IgD-negative memory B cell (primary cell): ENCODE results near the gene DVL1. TPM values are rescaled to one million over a fixed set of nuclear protein-coding genes. Genes with fewer than 3 reads are reported as not detected.
A peak's percentile ranks its signal among the peaks of the same experiment; 100 is the strongest.
"Not testable (repeated sequence)": the region's sequence is repeated elsewhere in the genome, so short reads cannot be mapped to it uniquely, and the experiment has no call there.

Source experiments
- H3K27ac Mint-ChIP-seq, 3 donors: one replicate each; pipeline ENCODE4 v1.8.0; 2020 to 2022; ENCODE audit warnings: mild to moderate bottlenecking in 3 of 3, mixed read lengths in 3 of 3, moderate library complexity in 1 of 3
- H3K27me3 Mint-ChIP-seq: one replicate; pipeline ENCODE4 v1.8.0; 2021; ENCODE audit warnings: mixed read lengths
- H3K36me3 Mint-ChIP-seq: one replicate; pipeline ENCODE4 v1.8.0; 2020; ENCODE audit warnings: mild to moderate bottlenecking, mixed read lengths
- H3K4me1 Mint-ChIP-seq, 3 donors: one replicate each; pipeline ENCODE4 v1.8.0; 2020 to 2022; ENCODE audit warnings: mixed read lengths in 3 of 3, mild to moderate bottlenecking in 1 of 3
- H3K4me3 Mint-ChIP-seq, 4 donors: one replicate each; pipeline ENCODE4 v1.8.0; 2020 to 2022; ENCODE audit warnings: mild to moderate bottlenecking in 4 of 4, mixed read lengths in 4 of 4, moderate library complexity in 3 of 4
- H3K9me3 Mint-ChIP-seq, 3 donors: one replicate each; pipeline ENCODE4 v1.8.0; 2020 to 2021; ENCODE audit warnings: mixed read lengths in 3 of 3, mild to moderate bottlenecking in 1 of 3
- polyA plus RNA-seq: library from polyadenylated mRNA; unstranded; fragments of 300-500 nt; fragmentation: Illumina TruSeq; gene quantifications from one replicate; pipeline ENCODE4 v1.2.3, GENCODE V29; 2021

Gene DVL1
- polyA plus RNA-seq = 1.0 TPM

DNA sequence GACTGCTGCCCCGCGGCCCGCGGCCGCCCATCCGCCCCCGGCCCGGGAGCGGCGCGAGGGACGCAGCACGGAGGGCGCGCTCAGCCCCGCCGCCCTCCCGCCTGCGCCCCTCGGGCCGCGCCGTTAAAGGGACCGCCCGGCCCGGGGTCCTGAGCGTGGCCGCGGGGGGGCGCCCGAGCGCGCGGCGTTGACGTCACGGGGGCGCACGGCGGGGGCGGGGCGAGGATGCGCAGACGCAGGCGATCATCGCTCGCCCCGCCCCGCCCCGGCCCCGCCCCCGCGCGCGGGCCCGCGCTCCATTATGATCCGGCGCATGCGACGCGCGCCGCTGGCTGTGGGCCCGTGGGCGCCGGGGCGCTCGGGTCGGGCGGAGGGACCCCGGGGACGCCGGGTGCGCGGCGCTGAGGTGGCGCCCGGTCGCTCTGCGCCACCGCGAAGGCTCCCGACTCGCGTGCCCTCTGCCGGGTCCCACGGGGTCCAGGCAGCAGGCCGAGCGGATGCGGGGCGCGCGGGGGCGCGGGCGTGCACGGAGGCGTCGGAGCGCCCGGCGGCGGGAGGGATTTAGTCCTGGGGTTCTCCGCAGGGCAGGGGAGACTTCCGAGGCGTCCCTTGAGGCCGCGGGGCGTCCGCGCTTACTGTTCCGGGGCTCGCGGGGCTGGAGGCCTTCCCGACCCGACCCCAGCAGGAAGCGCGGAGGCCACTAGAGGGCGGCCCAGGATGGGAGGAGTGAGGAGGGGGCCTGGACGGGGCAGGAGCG lies at the start of gene DVL1:
DVL1 (minus strand) TSS at position 163 of the 757 bp plus-strand sequence. CDS start 353 bp downstream, outside the sequence.
- Mint-ChIP-seq H3K27ac (peak within 1 kb of the TSS in 2 of 3 donors; percentile 84 to 88), H3K27me3 (peaks cover 10% of the 10 kb centered on the region)

DNA sequence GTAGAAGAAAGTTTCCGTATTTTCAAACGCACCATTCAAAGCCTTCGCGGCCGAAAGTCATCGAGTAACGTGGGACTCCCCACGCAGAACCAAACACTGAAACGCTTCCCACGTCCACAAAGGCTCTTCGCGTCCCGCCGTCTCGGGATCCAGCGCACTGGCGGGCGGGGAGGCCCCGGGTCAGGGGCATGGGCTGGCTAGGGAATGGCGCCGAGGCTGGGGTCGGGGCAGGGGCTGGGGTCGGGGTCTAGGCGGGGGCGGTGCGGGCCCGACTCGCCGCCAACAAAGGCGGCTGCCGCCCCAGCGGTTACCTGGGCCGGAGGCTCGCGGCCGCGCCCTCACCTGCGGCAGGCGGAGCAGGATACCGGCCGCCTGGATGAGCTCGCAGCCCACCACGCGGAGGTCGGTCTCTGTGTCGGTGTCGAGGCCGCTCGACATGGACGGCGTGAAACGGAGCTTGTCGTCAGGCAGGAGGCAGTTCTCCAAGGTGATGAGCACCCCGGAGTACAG lies 49.5 kb upstream of the DVL1 start:
- Mint-ChIP-seq H3K9me3 (no peaks in the 10 kb centered on the region), H3K36me3 (peaks cover 11% of the 10 kb centered on the region), H3K4me3 (peak overlapping the region; percentile 89 to 99 (median 95))

More for the DNA sequence above, at the start of gene DVL1:
- Mint-ChIP-seq H3K4me1 (peaks cover 7 to 13% (median 12%) of the 10 kb centered on the region in 3 donors), H3K36me3 (no peaks in the 10 kb centered on the region), H3K9me3 (no peaks in the 10 kb centered on the region), H3K4me3 (peak within 1 kb of the TSS; percentile 72 to 89 (median 81))

DNA sequence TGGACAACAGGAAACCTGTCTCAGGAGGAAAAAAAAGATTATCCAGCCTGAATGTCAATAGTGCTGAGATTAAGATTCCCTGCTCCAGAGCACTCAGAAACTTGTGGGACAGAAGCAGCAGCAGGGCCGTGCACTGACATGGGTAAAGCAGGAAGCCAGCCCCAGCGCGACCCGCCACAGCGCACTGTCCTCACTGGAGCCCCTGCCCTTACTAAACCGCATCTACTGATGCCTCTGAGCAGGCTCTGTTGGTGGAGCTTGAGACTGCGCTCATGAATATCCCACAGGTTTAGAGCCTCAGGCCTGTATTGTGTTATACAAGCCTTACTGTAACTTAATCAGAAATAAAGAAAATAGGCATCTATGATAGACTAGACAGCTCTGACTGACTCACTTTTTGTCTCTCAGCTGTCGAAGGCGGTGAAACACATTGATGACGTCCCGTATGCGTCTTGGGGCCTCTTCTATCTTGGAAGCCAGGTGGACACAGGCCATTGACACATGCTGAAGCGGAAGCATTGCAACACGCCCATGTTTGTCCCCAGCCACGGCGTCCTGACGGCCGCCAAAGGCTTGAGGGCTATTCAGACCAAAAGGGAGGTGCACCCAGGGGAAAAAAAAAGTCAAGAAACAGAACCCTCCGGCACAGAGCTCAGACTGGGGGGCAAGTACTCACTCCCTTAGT lies 48.8 kb upstream of the DVL1 start:
- H3K9me3 Mint-ChIP-seq = no peaks in the 10 kb centered on the region
- H3K36me3 Mint-ChIP-seq = peaks cover 7% of the 10 kb centered on the region
- H3K4me3 Mint-ChIP-seq = peak overlapping the region; percentile 89 to 97 (median 95)
- peak overlapping the region; percentile 67 to 86 (median 84) for H3K27ac Mint-ChIP-seq
- H3K4me1 Mint-ChIP-seq = peaks cover 16 to 25% (median 24%) of the 10 kb centered on the region in 3 donors
- H3K27me3 Mint-ChIP-seq = no peaks in the 10 kb centered on the region

More for the DNA sequence above, 49.5 kb upstream of the DVL1 start:
- H3K4me1 Mint-ChIP-seq = peaks cover 22 to 27% (median 24%) of the 10 kb centered on the region in 3 donors
- H3K27ac Mint-ChIP-seq = peak overlapping the region; percentile 67 to 99 (median 84)
- H3K27me3 Mint-ChIP-seq = no peaks in the 10 kb centered on the region

DNA sequence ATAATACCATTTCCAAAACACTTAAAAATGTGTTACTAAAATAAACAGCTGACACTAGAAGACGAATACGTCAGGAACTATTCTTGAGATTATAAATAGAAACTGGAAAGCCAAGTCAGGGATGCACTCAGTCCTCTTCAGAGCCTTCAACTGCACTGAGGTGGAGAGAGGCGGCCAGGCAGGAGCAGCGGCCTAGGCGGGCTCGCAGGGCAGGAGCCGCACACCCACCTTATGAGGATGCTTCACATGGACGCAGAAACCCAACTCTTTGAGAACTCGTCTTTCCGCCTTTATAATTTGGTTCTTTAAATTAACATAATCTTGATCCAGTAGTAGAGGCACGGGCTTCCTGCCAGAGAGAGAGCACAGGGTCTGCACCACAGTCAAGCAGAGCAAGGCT lies 45.9 kb upstream of the DVL1 start:
- Mint-ChIP-seq H3K4me3 (peak overlapping the region in 2 of 4 donors; percentile 14 to 85), H3K36me3 (peaks cover 4% of the 10 kb centered on the region), H3K27me3 (no peaks in the 10 kb centered on the region), H3K9me3 (no peaks in the 10 kb centered on the region), H3K27ac (peak overlapping the region in 2 of 3 donors; percentile 5 to 33), H3K4me1 (peaks cover 14 to 24% (median 16%) of the 10 kb centered on the region in 3 donors)

GRCh38 chr1:1394116-1394515 lies 44.9 kb upstream of the DVL1 start:
- no peaks in the 10 kb centered on the region for H3K27me3 Mint-ChIP-seq
- peaks cover 12 to 18% (median 16%) of the 10 kb centered on the region in 3 donors for H3K4me1 Mint-ChIP-seq
- no peak overlapping the region for H3K27ac Mint-ChIP-seq
- H3K36me3 Mint-ChIP-seq = peaks cover 7% of the 10 kb centered on the region
- H3K4me3 Mint-ChIP-seq = no peak overlapping the region
- H3K9me3 Mint-ChIP-seq = no peaks in the 10 kb centered on the region

- Mint-ChIP-seq H3K4me1 (peaks cover 12 to 17% (median 16%) of the 10 kb centered on the region in 3 donors), H3K4me3 (peak overlapping the region in 1 of 4 donors; percentile 23), H3K27ac (no peak overlapping the region), H3K27me3 (no peaks in the 10 kb centered on the region), H3K9me3 (no peaks in the 10 kb centered on the region), H3K36me3 (peaks cover 8% of the 10 kb centered on the region)
Observed at GRCh38 chr1:1393428-1393827, 44.2 kb upstream of the DVL1 start.

GRCh38 chr1:1393014-1393413 lies 43.8 kb upstream of the DVL1 start:
- peaks cover 8 to 13% (median 12%) of the 10 kb centered on the region in 3 donors for H3K4me1 Mint-ChIP-seq
- no peaks in the 10 kb centered on the region for H3K9me3 Mint-ChIP-seq
- H3K27ac Mint-ChIP-seq = no peak overlapping the region
- H3K27me3 Mint-ChIP-seq = no peaks in the 10 kb centered on the region
- H3K36me3 Mint-ChIP-seq = peaks cover 8% of the 10 kb centered on the region
- peak overlapping the region in 1 of 4 donors; percentile 58 for H3K4me3 Mint-ChIP-seq

GRCh38 chr1:1391225-1391624 lies 42.0 kb upstream of the DVL1 start:
- Mint-ChIP-seq H3K36me3 (peaks cover 11% of the 10 kb centered on the region), H3K4me3 (peak overlapping the region in 1 of 4 donors; percentile 50), H3K27me3 (no peaks in the 10 kb centered on the region), H3K9me3 (no peaks in the 10 kb centered on the region), H3K4me1 (peaks cover 5 to 8% (median 7%) of the 10 kb centered on the region in 3 donors), H3K27ac (no peak overlapping the region)

GRCh38 chr1:1390675-1391074 lies 41.5 kb upstream of the DVL1 start:
- no peak overlapping the region for H3K27ac Mint-ChIP-seq
- peaks cover 11% of the 10 kb centered on the region for H3K36me3 Mint-ChIP-seq
- H3K4me3 Mint-ChIP-seq = peak overlapping the region in 1 of 4 donors; percentile 50
- H3K27me3 Mint-ChIP-seq = no peaks in the 10 kb centered on the region
- H3K4me1 Mint-ChIP-seq = peaks cover 4 to 7% (median 5%) of the 10 kb centered on the region in 3 donors
- H3K9me3 Mint-ChIP-seq = no peaks in the 10 kb centered on the region

DNA sequence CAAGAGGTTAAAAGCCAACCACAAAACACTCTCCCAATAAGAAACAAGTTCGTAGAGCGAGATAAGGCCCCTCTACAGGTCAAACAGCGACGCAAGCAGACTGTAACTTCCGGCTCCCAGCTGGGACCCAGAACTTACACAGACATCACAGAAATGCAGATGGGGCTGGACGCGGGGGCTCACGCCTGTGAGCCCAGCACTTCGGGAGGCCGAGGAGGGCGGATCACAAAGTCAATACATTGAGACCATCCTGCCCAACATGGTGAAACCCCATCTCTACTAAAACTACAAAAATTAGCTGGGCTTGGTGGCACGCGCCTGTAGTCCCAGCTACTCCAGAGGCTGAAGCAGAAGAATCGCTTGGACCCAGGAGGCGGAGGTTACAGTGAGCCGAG lies 38.9 kb upstream of the DVL1 start:
- Mint-ChIP-seq H3K27me3 (no peaks in the 10 kb centered on the region), H3K9me3 (no peaks in the 10 kb centered on the region), H3K4me1 (peaks cover 0 to 2% (median 0%) of the 10 kb centered on the region in 3 donors), H3K36me3 (peaks cover 6% of the 10 kb centered on the region), H3K27ac (no peak overlapping the region), H3K4me3 (no peak overlapping the region)

GRCh38 chr1:1387098-1388077 lies 38.2 kb upstream of the DVL1 start:
- peaks cover 6% of the 10 kb centered on the region for H3K36me3 Mint-ChIP-seq
- no peak overlapping the region for H3K27ac Mint-ChIP-seq
- H3K27me3 Mint-ChIP-seq = no peaks in the 10 kb centered on the region
- no peaks in the 10 kb centered on the region for H3K9me3 Mint-ChIP-seq
- H3K4me3 Mint-ChIP-seq = no peak overlapping the region
- peaks cover 0 to 2% (median 2%) of the 10 kb centered on the region in 3 donors for H3K4me1 Mint-ChIP-seq

DNA sequence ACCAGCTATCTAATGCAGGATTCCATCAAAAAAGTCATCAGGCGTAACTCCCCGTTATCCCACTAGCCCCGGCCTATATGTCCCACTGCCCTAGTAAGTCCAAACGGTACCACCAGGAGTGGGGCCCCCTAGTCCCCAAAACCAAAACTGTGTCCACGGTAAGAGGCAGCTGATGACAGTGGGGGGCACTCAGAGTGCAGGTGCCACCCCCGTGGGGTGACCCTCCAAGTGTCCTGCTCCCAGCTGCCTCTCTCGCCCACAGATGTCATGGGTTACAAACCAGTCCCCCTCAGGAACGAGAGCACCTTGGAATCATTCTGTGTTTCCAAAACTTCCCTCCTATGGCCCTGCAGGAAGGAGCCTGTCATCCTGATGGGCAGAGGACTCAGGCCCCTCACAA lies 36.7 kb upstream of the DVL1 start:
- Mint-ChIP-seq H3K4me3 (no peak overlapping the region), H3K4me1 (peaks cover 0 to 2% (median 2%) of the 10 kb centered on the region in 3 donors), H3K27me3 (no peaks in the 10 kb centered on the region), H3K9me3 (no peaks in the 10 kb centered on the region), H3K27ac (no peak overlapping the region), H3K36me3 (peaks cover 6% of the 10 kb centered on the region)

DNA sequence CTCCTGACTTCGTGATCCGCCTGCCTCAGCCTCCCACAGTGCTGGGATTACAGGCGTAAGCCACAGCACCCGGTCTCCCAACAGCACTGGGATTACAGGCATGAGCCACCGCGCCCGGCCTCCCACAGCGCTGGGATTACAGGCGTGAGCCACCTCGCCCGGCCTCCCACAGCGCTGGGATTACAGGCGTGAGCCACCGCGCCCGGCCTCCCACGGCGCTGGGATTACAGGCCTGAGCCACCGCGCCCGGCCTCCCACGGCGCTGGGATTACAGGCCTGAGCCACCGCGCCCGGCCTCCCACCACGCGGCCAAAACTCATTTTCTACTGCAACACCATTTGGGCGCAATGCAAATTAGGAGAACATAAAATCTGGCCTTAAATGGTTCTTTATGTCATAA lies 36.1 kb upstream of the DVL1 start:
- not testable (repeated sequence) for H3K36me3 Mint-ChIP-seq, H3K4me3 Mint-ChIP-seq, H3K27ac Mint-ChIP-seq, H3K9me3 Mint-ChIP-seq, H3K4me1 Mint-ChIP-seq, H3K27me3 Mint-ChIP-seq

DNA sequence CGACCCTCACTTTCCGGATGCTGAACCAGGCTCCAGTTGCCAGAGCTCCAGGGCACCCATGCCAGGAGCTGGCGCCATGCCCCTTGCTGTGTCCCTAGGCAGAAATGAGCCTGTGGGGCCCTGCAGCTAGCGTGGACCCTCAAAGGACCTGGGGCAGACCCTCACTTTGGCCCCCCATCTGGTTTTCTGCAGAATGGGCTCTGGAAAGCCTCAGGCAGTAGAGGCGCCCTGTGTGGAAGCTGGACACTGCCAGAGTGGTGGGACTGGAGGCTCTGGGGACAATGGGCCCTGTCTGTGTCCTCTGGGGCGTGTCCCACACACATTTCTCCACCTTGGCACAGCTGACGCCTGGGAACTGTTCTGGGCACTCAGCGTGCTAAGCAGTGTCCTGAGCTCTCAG lies 32.1 kb upstream of the DVL1 start:
- no peak overlapping the region for H3K27ac Mint-ChIP-seq
- no peaks in the 10 kb centered on the region for H3K27me3 Mint-ChIP-seq
- no peaks in the 10 kb centered on the region for H3K9me3 Mint-ChIP-seq
- H3K4me1 Mint-ChIP-seq = peaks cover 0 to 2% (median 2%) of the 10 kb centered on the region in 3 donors
- no peak overlapping the region for H3K4me3 Mint-ChIP-seq
- no peaks in the 10 kb centered on the region for H3K36me3 Mint-ChIP-seq
